Parathyroid adenoma (tissue), 2 donors: Measurements from ENCODE around the gene LRRC63.

Experiments used
- H2AFZ ChIP-seq: fragments of 300-600 bp; sonication (generic); one replicate; pipeline ENCODE4 v1.7.0; 2017; ENCODE audit warnings: antibody characterized with exemption, mild to moderate bottlenecking
- H3K27ac ChIP-seq: fragments of 300-600 bp; sonication (generic); one replicate; pipeline ENCODE4 v1.7.0; 2017
- H3K27me3 ChIP-seq: fragments of 300-600 bp; sonication (generic); one replicate; pipeline ENCODE4 v1.7.0; 2017; ENCODE audit warnings: low read length; ENCODE audit not compliant: control insufficient read depth, insufficient read depth
- H3K36me3 ChIP-seq: fragments of 300-600 bp; sonication (generic); one replicate; pipeline ENCODE4 v1.7.0; 2017; ENCODE audit warnings: low read length; ENCODE audit not compliant: control insufficient read depth, insufficient read depth
- H3K4me1 ChIP-seq: fragments of 300-600 bp; sonication (generic); one replicate; pipeline ENCODE4 v1.7.0; 2017; ENCODE audit warnings: control low read depth
- H3K4me2 ChIP-seq: fragments of 300-600 bp; sonication (generic); one replicate; pipeline ENCODE4 v1.7.0; 2017; ENCODE audit warnings: low read length
- H3K4me3 ChIP-seq: fragments of 300-600 bp; sonication (generic); one replicate; pipeline ENCODE4 v1.7.0; 2017; ENCODE audit warnings: low read depth, low read length
- H3K79me2 ChIP-seq: fragments of 300-600 bp; sonication (generic); one replicate; pipeline ENCODE4 v1.7.0; 2017; ENCODE audit warnings: control low read depth
- H3K9ac ChIP-seq: fragments of 300-600 bp; sonication (generic); one replicate; pipeline ENCODE4 v1.7.0; 2017; ENCODE audit warnings: mild to moderate bottlenecking
- H3K9me3 ChIP-seq: fragments of 300-600 bp; sonication (generic); one replicate; pipeline ENCODE4 v1.7.0; 2017; ENCODE audit warnings: low read length; ENCODE audit not compliant: control insufficient read depth
- TF ChIP-seq, protein P1 (sequence below): fragments of 300-600 bp; sonication (generic); IDR thresholded peaks from one replicate; pipeline ENCODE4 v1.7.0; 2017; ENCODE audit warnings: antibody characterized with exemption, mild to moderate bottlenecking
- donor health status: primary hyperparathyroidism.

The LRRC63 gene

DNA sequence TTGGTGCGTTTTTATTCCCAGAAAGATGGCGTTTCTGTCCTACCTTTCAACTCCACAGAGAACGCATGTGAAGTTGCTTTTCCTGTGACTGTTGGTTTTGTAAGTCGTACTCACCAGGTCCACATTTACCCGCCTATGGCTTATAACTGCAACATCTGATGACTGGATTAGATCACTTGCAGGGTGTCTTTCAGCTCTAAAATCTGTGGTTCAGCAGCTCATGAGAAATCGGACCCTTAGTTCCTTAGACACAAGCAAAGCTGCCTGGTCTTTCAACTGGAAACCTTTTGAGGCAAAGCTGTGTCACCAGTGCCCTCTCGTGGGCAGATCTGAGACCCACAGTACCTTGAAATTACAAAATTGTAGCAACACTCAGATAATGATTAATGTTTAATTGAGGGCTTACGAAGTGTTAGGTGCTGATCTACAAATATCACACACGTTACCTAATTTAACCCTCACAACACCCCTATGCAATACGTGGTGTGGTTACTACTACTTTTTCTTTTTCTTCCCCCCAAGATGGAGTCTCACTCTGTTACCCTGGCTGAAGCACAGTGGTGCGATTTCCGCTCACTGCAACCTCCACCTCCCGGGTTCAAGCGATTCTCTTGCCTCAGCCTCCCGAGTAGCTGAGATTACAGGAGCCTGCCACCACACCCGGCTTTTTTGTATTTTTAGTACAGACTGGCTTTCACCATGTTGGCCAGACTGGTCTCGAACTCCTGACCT is 109.9 kb downstream of the LRRC63 start:
- Histone ChIP-seq H3K4me3 (no peak overlapping the region), H2AFZ (peak overlapping the region; percentile 62), H3K9me3 (no peaks in the 10 kb centered on the region), H3K4me2 (no peak overlapping the region), H3K9ac (no peak overlapping the region), H3K27ac (no peak overlapping the region), H3K79me2 (no peaks in the 10 kb centered on the region), H3K27me3 (no peaks in the 10 kb centered on the region), H3K36me3 (no peaks in the 10 kb centered on the region), H3K4me1 (no peaks in the 10 kb centered on the region)
- TF ChIP-seq, protein P1, sequence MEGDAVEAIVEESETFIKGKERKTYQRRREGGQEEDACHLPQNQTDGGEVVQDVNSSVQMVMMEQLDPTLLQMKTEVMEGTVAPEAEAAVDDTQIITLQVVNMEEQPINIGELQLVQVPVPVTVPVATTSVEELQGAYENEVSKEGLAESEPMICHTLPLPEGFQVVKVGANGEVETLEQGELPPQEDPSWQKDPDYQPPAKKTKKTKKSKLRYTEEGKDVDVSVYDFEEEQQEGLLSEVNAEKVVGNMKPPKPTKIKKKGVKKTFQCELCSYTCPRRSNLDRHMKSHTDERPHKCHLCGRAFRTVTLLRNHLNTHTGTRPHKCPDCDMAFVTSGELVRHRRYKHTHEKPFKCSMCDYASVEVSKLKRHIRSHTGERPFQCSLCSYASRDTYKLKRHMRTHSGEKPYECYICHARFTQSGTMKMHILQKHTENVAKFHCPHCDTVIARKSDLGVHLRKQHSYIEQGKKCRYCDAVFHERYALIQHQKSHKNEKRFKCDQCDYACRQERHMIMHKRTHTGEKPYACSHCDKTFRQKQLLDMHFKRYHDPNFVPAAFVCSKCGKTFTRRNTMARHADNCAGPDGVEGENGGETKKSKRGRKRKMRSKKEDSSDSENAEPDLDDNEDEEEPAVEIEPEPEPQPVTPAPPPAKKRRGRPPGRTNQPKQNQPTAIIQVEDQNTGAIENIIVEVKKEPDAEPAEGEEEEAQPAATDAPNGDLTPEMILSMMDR: peak; percentile 59

DNA sequence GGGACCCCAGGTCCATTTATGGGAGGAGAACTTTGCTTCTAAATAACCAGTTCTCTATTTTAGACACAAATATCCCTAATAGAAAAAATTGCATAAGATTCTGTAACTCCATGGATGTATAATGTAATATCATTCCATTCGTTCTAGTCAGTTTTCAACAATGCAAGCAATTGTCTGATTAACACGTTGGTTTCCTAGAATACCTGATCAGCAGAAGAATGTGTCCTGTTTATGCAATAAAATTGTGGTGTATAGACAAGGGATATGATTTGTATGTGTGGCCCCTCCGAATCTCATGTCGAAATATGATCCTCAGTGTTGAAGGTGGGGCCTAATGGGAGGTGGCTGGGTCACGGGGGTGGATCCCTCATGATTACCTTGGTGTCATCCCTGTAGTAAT is 113.2 kb downstream of the LRRC63 start:
- TF ChIP-seq, protein P1: no peak
- H3K36me3 ChIP-seq: no peaks in the 10 kb centered on the region
- no peaks in the 10 kb centered on the region for H3K79me2 ChIP-seq
- H3K9me3 ChIP-seq: no peaks in the 10 kb centered on the region
- no peak overlapping the region for H3K9ac ChIP-seq
- H3K27ac ChIP-seq: no peak overlapping the region
- H3K4me1 ChIP-seq: no peaks in the 10 kb centered on the region
- H2AFZ ChIP-seq: no peak overlapping the region
- no peak overlapping the region for H3K4me3 ChIP-seq
- H3K4me2 ChIP-seq: no peak overlapping the region
- H3K27me3 ChIP-seq: no peaks in the 10 kb centered on the region
